CD4-positive, alpha-beta T cell treated with Interleukin-12 subunit alpha and Interleukin-12 subunit beta, for 1 hour (primary cell): ENCODE measurements around the gene MMP14.
"Not testable (repeated sequence)": the region's sequence is repeated elsewhere in the genome, so short reads cannot be mapped to it uniquely, and the experiment has no call there.

ENCODE experiments used
- DNase-seq: peaks from one replicate; pipeline ENCODE4 v3.0.0-alpha.2; 2020

Gene MMP14

DNA sequence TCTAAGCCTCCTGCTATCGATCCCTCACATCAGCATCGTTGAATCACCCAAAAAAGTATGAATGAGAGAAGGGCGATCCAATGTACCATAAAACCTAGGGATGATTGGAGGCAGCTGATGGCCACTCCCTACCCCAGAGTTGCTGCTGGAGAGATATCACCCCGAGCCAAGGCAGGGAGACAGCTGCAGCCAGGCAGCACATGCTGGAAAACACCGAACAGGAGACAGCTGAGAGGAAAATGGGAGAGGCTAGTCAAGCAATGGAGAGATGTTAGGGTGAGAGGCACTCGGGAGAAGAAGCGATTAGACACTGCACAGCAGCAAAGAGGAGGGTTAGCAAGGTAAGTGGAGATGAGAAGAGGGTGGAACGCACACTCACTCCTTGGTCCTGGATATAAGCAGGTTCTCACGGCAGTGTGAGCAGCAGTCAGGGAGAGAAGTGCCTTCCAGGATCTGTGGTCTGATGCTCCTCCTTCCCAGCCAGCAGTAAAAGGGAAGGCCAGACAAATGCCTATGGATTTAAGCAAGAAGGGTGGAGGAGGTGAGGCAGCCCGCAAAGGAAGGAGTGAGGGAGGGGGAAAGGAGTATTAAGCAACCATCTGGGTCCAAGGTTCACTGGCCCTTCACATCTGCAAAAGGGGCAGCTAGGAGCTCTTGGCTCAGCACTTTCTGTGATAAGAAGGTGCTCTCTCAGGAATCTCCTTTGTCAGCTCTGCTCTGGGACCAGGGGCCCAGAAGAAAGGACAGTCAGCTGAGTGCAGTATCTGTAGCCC, 21.3 kb upstream of the MMP14 start, which contains the start of gene SLC7A7:
SLC7A7 (minus strand) TSS at position 495 of the 773 bp plus-strand sequence. CDS start 2,037 bp downstream, outside the sequence.
- no peak for DNase-seq

DNA sequence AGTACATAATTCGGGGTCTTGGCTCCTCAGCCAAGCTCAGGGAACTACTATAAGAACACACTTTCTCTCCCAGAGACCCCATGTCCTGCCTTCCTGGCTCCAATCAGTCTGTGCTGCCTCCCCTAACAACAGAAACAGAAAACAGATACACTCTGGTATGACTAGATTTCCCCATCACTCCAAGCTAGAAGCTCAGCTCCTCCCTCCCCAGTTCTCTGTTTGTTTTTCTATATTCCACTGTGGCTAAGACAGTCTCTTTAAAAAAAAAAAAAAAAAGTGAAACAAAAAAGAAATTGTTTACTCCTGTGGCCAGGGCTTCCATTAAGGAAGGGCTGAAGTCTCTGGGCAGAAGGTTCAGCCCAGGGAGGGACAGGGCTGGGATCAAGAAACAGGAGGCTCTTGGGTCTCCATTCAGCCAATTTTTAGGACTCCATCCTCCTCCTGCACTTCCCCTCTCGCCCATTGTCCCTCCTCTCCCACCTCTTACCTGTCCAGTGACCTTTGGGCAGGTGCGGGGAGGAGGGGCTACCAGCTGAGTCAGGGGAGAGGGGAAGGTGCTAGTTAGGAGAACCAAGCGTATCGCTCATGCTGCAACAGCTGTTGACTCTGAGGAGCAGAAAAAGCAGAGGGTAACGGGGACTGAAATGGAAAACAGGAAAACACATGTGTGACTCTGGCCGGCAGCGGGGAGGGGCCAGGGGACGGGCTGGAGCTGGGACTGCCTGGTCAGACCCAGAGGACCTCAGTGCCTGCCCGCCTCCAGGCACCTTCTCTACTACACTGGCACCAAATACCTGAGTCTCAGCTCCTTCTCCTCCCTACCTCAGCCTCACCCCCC, 17.0 kb upstream of the MMP14 start:
- DNase-seq: no peak

DNA sequence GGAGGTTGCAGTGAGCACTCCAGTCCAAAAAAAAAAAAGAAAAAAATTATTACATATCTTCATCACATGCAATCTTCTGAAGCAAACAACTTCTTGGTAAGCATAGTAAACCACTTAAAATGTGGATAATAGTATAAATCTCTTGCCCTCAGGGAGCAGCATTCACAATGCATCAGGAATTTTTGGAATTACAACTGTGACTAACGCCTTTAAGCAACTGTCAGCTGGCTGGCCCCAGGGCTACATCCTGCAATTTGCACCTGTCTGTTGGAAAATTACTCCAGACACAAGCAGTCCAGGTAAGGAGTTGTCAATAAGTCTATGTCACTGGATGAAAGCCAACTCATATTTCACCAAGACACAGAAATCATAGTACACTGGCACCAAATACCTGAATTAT, 15.7 kb upstream of the MMP14 start:
- DNase-seq: no peak

DNA sequence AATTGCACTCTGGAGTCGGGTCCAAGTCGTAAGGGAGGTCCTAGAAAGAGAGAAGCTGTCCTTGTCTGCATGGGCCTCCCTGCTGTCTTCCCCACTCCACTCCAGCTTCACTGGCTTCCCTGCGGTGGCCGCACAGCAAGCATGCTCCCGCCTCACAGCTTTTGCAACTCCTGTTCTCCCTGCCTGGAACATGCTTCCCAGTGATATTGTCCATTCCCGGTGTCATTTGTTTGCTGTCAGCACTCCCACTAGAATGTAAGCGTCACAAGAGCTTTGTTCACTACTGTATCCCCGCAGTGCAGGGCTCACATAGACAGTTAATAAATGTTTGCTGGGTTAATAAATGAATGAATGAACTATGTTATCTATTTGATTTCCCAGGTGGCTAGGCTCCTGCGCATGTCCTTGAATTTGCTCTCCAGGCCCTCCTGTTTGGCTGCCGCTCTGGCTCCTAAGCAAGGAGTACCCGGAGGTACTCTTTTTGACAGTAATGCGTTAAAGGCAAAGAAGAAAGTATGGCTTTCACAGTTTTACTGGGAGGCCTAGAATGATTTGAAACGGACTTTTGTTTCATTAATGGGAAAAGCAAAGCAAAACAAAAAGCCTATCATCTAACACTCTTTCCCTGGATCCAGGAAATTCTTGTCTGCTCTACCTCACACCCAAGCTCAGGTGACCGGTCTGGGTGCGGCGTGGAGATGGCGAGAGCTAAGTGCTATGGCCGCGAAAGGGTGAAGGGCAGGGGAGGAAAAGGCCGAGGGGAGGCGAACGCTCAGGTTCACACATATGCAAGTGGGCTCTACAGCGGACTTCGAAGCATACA, 15.0 kb upstream of the MMP14 start:
- DNase-seq: no peak

DNA sequence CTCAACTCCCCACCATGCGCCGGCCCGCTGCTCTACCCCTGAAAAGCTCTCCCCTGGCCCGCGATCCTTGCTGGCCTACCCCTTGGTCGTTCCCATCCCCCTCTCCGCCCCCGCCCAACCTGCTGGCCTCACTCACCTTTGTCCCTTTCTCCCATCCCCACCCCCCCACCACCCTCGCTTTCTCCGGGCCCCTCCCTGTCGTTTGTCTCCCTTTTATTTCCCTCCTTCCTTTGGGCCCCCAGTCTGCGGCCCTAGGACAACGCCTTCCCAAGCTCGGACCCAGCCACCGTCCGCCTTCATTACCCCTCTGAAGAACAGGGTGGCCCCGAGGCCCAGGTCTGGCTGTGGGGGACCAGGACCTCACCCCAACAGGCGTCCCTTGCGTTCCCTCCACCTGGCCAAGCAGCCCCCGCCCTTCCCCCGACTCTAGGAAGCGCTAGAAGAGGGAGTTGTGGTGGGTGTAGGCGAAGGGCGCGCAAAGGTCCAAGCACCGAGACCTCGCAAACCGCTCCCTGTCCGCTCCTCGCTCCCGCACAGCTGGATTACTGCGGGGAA, 14.3 kb upstream of the MMP14 start:
- no peak for DNase-seq

DNA sequence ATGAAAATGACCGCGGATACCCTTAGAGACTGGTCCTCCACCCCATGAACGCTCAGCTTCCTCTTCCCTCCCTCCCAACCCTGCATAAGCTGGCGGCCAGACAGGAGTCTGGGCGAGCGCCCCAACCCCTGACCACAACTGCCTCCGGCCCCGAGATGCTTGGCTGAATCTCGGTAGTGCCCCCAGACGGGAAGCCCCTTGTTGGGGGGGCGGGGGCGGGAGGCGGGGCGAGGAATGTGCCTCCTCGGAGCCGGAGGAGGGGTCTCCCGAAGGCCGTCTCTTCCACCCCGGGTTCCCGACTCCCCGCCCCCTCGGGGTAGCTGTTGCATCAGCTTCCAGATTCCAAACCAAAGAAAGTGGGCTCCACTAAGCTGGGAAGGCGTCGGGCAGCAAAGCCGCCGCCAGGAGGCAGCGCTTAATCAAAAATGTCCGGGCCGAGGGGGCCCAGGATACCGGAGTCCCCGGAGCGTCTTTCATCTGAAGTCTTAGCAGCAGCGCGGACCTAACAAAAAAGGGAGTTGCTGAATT, 13.8 kb upstream of the MMP14 start:
- peak; percentile 76 for DNase-seq

DNA sequence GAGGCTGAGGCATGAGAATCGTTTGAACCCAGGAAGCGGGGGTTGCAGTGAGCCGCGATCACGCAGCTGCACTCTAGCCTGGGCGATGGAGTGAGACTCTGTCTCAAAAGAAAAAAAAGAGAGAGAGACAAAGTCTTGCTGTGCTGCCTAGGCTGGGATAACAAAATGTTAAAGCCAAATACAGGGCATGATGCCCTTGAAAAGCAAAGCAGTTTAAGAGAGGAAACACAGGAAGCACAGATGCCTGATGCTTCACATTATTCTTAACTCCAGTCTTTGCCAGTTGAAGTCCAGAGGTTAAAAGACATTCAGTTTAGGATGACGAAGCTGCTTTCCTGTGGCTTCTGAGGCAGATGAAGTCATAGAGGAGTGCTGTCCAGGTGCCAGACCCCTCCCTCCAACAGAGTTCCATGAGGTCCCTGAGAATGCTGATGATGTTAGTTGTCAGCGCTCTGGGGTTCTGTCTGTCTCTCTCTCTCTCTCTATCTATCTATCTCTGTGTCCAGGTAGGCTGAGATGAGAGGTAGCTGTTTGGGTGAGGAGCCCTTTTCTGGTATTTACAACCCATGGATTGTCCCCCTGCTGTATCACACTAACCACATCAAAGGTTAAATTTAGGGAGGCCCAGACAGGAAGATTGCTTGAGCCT, 11.6 kb upstream of the MMP14 start:
- no peak for DNase-seq

DNA sequence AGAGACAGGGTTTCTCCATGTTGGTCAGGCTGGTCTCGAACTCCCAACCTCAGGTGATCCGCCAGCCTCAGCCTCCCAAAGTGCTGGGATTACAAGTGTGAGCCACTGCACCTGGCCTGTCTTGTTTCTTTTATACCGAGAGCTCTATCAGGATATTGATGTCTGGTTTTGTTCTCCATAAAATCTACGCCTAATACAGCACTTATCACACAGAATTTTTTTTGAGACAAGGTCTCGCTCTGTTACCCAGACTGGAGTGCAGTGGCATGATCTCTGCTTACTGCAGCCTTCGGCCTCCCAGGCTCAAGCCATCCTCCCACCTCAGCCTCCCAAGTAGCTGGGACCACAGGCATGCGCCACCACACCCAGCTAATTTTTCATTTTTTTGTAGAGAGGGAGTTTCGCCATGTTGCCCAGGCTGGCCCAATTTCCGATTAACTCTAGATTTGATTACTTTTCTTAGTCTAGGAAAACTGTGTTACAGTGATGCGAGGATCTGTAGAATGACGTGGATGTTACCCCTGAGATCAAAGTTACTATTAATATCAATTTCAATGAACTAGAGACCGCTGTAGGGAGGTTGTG, 7.2 kb upstream of the MMP14 start:
- DNase-seq: not testable (repeated sequence)

DNA sequence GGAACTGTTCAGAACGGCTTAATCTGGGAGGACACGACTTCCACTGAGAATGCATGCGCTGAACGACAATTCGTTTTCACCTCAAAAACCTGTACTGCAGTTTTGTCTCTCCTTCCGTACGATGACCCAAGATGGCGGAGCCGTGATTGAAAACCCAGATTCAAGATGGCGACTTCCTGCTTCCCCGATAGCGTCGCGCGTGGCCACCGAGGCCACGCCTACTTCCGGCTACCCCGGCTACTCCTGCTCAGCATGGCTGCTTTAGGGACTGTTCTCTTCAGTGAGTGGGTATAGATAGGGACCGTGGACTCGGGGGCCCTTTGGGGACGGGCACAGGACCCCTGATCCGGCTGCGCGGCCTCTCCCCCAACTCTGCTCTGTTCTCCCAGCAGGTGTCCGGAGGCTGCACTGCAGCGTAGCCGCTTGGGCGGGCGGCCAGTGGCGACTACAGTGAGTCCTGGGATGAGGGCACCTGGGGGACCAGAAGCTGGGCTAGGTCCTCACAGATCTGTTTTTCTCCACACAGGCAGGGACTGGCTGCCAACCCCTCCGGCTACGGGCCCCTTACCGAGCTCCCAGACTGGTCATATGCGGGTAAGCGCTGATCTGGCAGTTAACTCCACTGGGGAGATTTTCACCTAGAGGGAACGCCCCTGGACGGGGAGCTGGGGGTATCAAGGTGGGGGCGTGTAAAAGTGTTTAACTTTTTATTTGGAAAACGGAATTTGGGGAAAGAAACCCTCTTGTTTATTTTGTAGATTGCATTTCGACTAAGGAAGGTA, 6.5 kb upstream of the MMP14 start, which contains the start of gene MRPL52:
MRPL52 (plus strand) TSS at position 227 of the 782 bp plus-strand sequence; CDS start at position 253, 26 bp downstream.
- peak; percentile 93 for DNase-seq

DNA sequence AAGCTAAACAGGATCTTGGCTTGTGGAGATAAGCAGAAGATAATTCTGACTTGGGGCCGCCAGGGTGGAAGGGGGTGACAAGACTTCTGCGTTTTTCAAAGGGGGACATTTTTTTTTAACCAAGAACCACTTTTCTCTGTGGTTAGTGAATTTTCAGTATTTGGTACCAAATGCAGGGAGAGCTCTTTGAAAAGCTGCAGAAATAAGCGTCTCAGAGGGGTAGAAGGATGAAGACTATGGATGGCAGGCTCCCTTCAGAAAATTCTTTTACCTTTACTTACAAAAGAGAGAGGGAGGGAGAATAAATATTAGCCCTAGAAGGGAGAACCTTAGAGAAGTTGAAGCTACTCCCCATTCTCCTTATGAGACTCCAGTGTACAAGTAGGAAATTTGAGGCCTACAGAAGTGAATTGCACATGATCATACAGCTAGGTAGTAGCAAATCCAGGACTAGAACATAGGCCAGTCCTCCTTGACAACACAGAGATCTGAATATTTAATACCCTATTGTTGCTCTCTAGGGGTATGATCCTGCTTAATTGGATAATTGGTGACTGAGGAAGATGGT, 5.9 kb upstream of the MMP14 start:
- peak; percentile 23 for DNase-seq

DNA sequence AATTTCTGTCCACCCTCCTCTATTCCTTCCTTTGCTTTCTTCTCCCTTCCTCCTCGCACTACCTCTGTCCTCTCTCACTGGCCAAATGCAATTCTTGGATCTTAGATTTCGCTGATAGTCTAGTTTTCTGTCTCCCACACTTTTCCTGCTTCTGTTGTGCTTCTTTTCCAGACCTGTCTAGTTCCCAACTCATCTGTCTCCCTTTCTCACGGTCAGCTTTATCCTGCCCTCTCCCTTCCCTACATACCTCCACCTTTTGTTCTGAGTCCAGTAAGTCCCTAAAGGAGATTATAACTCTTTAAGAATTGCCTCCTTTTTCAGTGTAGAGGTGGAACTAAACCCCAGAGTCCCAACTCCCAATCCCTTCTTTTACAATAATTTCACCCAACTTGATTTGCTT, 880 bp upstream of the MMP14 start:
- no peak for DNase-seq

DNA sequence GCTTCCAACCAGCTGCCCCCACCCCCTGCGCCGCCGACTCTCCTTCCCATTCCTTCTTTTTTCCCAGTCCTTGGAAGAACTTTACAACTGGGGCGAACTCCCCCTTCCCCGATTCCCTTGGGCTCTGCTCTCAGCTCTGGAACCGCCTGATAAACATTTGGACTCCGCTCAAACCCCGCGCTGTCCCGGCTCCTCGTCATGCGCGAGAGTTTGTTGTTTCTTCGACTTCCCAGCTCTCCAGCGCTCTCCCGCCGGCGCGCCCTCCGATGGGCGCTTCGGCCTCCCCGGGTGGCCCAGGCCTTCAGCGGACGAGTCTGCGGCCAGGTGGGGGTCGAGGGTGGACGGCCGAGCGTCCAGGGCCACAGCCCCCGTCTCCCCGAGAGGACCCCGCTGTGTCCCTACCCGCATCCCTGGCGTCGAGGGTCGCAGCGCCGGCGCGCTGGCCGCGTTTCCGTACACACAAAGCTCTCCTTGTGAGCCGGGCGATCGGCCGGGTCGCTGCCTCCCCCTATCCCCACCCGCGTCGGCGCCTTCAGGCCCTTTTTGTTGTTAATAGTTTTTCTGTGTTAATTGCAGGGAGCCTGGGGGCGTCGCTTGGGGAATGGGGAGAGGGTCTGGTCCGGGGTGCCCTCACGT, 847 bp downstream of the MMP14 start:
- no peak for DNase-seq

DNA sequence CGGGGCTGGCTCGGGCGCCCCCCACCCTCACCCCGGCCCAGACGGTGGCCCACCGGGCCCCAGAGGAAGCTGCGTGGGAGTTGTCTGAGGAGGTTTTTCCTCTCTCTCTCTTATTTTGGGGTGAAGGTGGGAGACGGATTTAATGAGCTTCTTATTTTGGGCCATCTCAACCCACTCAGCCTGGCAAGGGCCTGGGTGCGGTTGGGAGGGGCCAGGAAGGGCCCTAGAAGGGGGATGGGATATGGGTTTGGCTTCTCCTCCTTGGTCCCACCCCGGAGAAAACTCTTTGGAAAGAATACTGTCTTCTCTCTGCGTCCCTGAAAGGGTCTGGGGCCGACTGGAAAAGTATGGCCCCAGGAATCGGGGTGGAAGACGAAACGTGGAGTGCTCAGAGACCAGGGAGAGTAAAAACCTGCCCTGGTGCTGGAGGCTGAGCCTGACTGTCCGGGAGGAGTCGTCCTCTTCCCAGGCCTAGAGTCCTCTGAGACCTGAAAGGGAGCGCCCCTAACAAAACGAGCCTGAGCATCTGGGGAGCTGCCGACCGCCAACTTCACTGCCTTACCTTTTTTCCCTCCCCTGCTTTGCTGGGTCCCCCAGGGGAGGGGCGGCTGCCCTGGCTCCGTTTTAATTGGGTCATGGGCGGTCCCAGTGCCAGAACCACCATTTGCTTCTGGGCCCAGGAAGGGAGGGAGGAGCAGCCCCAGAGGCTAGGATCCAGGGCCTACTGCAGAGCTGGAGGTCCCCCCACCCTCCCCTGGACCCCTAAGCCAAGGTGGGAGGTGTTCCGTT, 1.6 kb downstream of the MMP14 start:
- DNase-seq: no peak

DNA sequence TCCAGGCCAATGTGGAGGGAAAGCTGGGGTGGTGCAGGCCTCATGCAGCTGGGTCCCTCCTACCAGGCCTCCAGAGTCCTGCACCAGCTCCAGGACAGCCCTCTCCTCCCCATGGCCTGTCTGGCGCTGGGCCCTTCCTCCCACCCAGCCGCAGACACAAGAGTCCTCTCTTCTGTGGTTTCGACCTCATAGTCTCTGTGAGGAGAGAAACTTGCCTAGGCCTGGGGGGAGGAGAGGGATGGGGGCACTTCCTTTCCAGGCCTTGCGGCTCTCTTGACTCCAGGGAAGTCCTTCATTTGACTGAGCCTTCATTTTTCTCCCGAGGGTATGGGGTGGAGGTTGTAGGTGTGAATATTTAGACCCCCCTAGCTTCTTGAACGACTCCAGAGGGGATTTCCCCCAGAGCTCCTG, 2.3 kb downstream of the MMP14 start:
- no peak for DNase-seq

DNA sequence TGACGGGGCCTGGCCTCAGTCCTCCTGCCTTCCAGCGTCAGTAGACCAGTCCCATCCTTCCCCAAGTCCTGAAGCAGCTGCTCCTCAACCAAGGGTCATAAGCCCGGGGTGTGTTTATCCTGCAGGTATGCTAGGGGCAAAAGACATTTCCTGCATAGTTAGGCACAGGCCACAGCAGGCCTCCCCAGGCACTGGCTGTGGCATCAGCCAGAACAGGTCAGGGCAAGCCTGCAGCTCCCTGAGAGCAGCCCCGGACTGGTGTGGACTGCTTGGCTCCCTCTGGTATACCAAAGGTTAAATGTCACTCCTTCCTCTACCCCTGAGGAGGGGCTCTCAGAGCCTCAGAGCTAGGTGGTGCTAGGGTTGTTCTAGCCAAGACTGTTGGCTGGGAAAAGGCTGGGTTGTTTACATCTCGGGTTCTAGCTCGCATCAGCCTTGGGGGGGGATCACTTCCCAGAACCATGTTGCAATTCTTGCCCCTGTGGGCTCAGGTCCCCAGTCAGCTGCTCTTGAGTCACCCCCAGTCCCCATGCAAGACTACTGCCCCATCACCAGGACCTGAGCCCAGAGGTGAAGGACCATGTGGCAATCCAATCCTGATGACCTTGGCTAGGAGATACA, 2.9 kb downstream of the MMP14 start:
- DNase-seq: no peak

DNA sequence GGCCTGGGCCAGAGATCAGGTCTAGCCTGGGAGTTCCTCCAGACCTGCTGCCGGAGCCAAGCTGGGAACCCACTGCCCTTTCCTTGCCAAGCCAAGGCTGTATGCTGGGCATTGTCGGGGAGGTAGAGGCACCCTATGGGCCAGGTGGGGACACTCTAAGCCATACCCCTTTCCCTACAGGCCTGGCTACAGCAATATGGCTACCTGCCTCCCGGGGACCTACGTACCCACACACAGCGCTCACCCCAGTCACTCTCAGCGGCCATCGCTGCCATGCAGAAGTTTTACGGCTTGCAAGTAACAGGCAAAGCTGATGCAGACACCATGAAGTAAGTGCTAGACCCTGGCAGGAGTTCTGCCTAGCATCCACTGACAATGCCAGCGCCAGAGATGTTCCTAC, 4.9 kb downstream of the MMP14 start:
- DNase-seq: no peak

DNA sequence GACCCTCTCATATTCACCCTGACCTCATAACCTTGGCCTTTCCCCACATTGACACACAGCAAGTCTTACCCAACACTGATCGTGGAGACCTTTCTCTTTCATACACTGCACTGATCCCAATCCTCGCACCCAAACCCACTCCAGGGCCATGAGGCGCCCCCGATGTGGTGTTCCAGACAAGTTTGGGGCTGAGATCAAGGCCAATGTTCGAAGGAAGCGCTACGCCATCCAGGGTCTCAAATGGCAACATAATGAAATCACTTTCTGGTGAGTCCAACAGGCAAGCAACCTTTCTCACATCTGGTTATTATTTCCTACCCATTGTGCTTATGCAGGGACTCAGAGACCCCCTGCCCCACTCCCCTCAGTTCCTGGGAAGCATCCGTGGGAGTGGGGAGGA, 5.4 kb downstream of the MMP14 start:
- no peak for DNase-seq
